GM18909 (cell line): ENCODE measurements around the gene COL5A1.
"Not testable (repeated sequence)": the region's sequence is repeated elsewhere in the genome, so short reads cannot be mapped to it uniquely, and the experiment has no call there.

Experiments
- ATAC-seq: cut with Tn5 transposase; IDR thresholded peaks from one replicate; pipeline ENCODE4 v1.9.1; 2021; ENCODE audit warnings: mild to moderate bottlenecking; ENCODE audit not compliant: unreplicated experiment, poor library complexity

COL5A1 gene

GRCh38 chr9:134637696-134638501 is 3.7 kb upstream of the COL5A1 start:
- ATAC-seq: no peak

GRCh38 chr9:134638502-134639090 is 3.0 kb upstream of the COL5A1 start:
- no peak for ATAC-seq

GRCh38 chr9:134639994-134640393 is 1.6 kb upstream of the COL5A1 start:
- ATAC-seq: no peak

GRCh38 chr9:134640506-134641172 is 964 bp upstream of the COL5A1 start:
- no peak for ATAC-seq

GRCh38 chr9:134641990-134642384 is 384 bp downstream of the COL5A1 start:
- ATAC-seq: no peak

- no peak for ATAC-seq
Measured at GRCh38 chr9:134642385-134643181, 980 bp downstream of the COL5A1 start.

- no peak for ATAC-seq
Measured at GRCh38 chr9:134643222-134643671, 1.6 kb downstream of the COL5A1 start.

- not testable (repeated sequence) for ATAC-seq
Measured at GRCh38 chr9:134644401-134644724, 2.8 kb downstream of the COL5A1 start.

- ATAC-seq: no peak
Measured at GRCh38 chr9:134644725-134645606, 3.4 kb downstream of the COL5A1 start.

- ATAC-seq: no peak
Measured at GRCh38 chr9:134645607-134646365, 4.2 kb downstream of the COL5A1 start.

- ATAC-seq: no peak
Measured at GRCh38 chr9:134647359-134648080, 5.9 kb downstream of the COL5A1 start.

GRCh38 chr9:134648701-134649530 is 7.3 kb downstream of the COL5A1 start:
- no peak for ATAC-seq

GRCh38 chr9:134650431-134651190 is 9.0 kb downstream of the COL5A1 start:
- no peak for ATAC-seq

GRCh38 chr9:134651226-134651905 is 9.8 kb downstream of the COL5A1 start:
- no peak for ATAC-seq

GRCh38 chr9:134652291-134653225 is 11.0 kb downstream of the COL5A1 start:
- ATAC-seq: no peak
